OCI-LY7 (cell line): ENCODE data around the gene RIMKLB. TPM values are rescaled to one million over a fixed set of nuclear protein-coding genes. Genes with fewer than 3 reads are reported as not detected.
"Not testable (repeated sequence)": the region's sequence is repeated elsewhere in the genome, so short reads cannot be mapped to it uniquely, and the experiment has no call there.

ENCODE experiments used
- BruUV-seq: library from RNA; stranded (reverse); fragments of 400-500 nt; replicated peaks from 2 replicates; lab custom pipeline; 2021; lab: Mats Ljungman, UMichigan
- CTCF ChIA-PET: fragments of 300-600 bp; sonication (Branson Sonifier 250); formaldehyde crosslinking; loops from one replicate; lab custom pipeline; 2022; ENCODE audit warnings: antibody characterized with exemption; ENCODE audit not compliant: unreplicated experiment; lab: Charles Lee
- POLR2A ChIA-PET: fragments of 300-600 bp; sonication (Branson Sonifier 250); formaldehyde crosslinking; loops from one replicate; lab custom pipeline; 2022; ENCODE audit warnings: antibody characterized with exemption; lab: Charles Lee
- DNase-seq: peaks from one replicate; pipeline ENCODE4 v3.0.0-alpha.2; 2015; ENCODE audit warnings: low spot score
- H2AFZ ChIP-seq: fragments of 200-600 bp; sonication (generic), shearing (Covaris generic); 2 replicates; pipeline ENCODE4 v1.6.1; 2014; ENCODE audit warnings: mild to moderate bottlenecking, antibody characterized with exemption, low read length, moderate library complexity
- H3K27ac ChIP-seq: fragments of 200-600 bp; sonication (generic); 2 replicates; pipeline ENCODE4 v1.5.1; 2014; ENCODE audit warnings: mixed run types, low read depth, mild to moderate bottlenecking, moderate library complexity, low read length, inconsistent platforms; ENCODE audit not compliant: poor library complexity, severe bottlenecking
- H3K36me3 ChIP-seq: fragments of 200-600 bp; sonication (generic); 2 replicates; pipeline ENCODE4 v1.6.1; 2014; ENCODE audit warnings: mild to moderate bottlenecking, antibody characterized with exemption, low read length, moderate library complexity, mixed read lengths; ENCODE audit not compliant: insufficient read depth
- H3K4me1 ChIP-seq: fragments of 200-600 bp; sonication (generic); 2 replicates; pipeline ENCODE4 v1.5.1; 2014; ENCODE audit warnings: mild to moderate bottlenecking, low read length; ENCODE audit not compliant: insufficient read depth, poor library complexity, severe bottlenecking
- H3K4me2 ChIP-seq: fragments of 200-600 bp; sonication (generic); 2 replicates; pipeline ENCODE4 v1.6.1; 2014; ENCODE audit warnings: mild to moderate bottlenecking, low read length
- H3K4me3 ChIP-seq: fragments of 200-600 bp; sonication (generic); 2 replicates; pipeline ENCODE4 v1.5.1; 2014; ENCODE audit warnings: mild to moderate bottlenecking, low read depth, low read length; ENCODE audit not compliant: poor library complexity, severe bottlenecking
- H3K79me2 ChIP-seq: fragments of 200-600 bp; sonication (generic); 2 replicates; pipeline ENCODE4 v1.6.1; 2016; ENCODE audit warnings: low read depth, mild to moderate bottlenecking, low read length, moderate library complexity, mixed read lengths; ENCODE audit not compliant: insufficient read depth
- H3K9me2 ChIP-seq: fragments of 200-600 bp; sonication (generic); 2 replicates; pipeline ENCODE4 v1.6.1; 2016; ENCODE audit warnings: mild to moderate bottlenecking, low read length, mixed read lengths; ENCODE audit not compliant: insufficient read depth
- H3K9me3 ChIP-seq: fragments of 200-600 bp; sonication (generic); 2 replicates; pipeline ENCODE4 v1.6.1; 2014; ENCODE audit warnings: mild to moderate bottlenecking, mixed run types, low read length, mixed read lengths
- H4K20me1 ChIP-seq: fragments of 200-600 bp; sonication (generic); 2 replicates; pipeline ENCODE4 v1.6.1; 2014; ENCODE audit warnings: mild to moderate bottlenecking, antibody characterized with exemption, low read length, moderate library complexity, mixed read lengths; ENCODE audit not compliant: insufficient read depth
- CTCF ChIP-seq: fragments of 200-600 bp; sonication (generic); conservative IDR thresholded peaks from 2 replicates; pipeline ENCODE4 v1.5.1; 2014; ENCODE audit warnings: mild to moderate bottlenecking, antibody characterized with exemption, low read length, moderate library complexity, mixed read lengths
- EZH2phosphoT487 ChIP-seq: fragments of 200-600 bp; sonication (generic); IDR thresholded peaks from 2 replicates; pipeline ENCODE4 v1.6.1; 2018; ENCODE audit warnings: low read depth, borderline replicate concordance, mild to moderate bottlenecking, mixed run types, antibody characterized with exemption, low read length, moderate library complexity, mixed read lengths
- intact Hi-C: fragments of 100-400 bp; cut with micrococcal nuclease; formaldehyde crosslinking; loops from one replicate; pipeline ENCODE4 v1.10.0; 2022; ENCODE audit not compliant: unreplicated experiment
- total RNA-seq, 2 experiments: library from RNA; depleted of rRNA in 1 of 2; stranded (reverse); fragments of >200 nt in 1 of 2; shearing (Covaris generic) in 1 of 2; gene quantifications; 2 replicates each; pipeline ENCODE4 v1.2.3, GENCODE V29; 2014 to 2022

Gene RIMKLB
- total RNA-seq, 2 experiments from 2014 or later = 84.6 to 109 TPM

- no peak overlapping the region for H3K4me3 ChIP-seq
- ChIA-PET CTCF (interaction anchor here (1.1 kb wide), 1 partner anchor 95 kb away, joined by 3 read pairs; no protein-coding TSS in a partner anchor), POLR2A (interaction anchor here (1.3 to 1.8 kb wide), 2 partner anchors 120 to 130 kb away, joined by 3 to 6 read pairs; partner anchors contain the start of gene RIMKLB)
- H3K9me3 ChIP-seq = no peaks in the 10 kb centered on the region
- H3K36me3 ChIP-seq = no peaks in the 10 kb centered on the region
- no TSS peak for BruUV-seq
- no peak overlapping the region for H3K27ac ChIP-seq
- H4K20me1 ChIP-seq = no peaks in the 10 kb centered on the region
- no peak for DNase-seq
- no peak for TF ChIP-seq EZH2phosphoT487
- no peak for TF ChIP-seq CTCF
- no peak overlapping the region for H2AFZ ChIP-seq
- H3K79me2 ChIP-seq = no peaks in the 10 kb centered on the region
- H3K4me2 ChIP-seq = no peak overlapping the region
- no peaks in the 10 kb centered on the region for H3K9me2 ChIP-seq
- H3K4me1 ChIP-seq = peaks cover 5% of the 10 kb centered on the region
- intact Hi-C loops = no loop called here
Measured at GRCh38 chr12:8817856-8818255, 120.1 kb downstream of the RIMKLB start.

DNA sequence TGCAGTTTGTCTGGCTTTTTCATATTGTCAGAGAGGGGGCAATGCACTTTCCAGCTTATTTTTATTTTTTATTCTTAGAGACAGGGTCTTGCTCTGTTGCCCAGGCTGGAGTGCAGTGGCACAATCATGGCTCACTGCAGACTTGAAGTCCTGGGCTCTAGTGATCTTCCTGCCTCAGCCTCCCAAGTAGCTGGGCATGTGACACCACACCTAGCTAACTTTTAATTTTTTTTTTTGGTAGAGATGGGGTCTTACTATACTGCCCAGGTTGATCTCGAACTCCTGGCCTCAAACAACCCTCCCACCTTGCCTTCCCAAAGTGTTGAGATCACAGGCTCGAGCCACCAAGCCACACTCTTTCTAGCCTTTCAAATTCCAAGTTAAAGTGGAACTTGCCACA lies 120.7 kb downstream of the RIMKLB start:
- intact Hi-C loops = no loop called here
- no peak overlapping the region for H2AFZ ChIP-seq
- no peak overlapping the region for H3K27ac ChIP-seq
- BruUV-seq = no TSS peak
- CTCF ChIA-PET = interaction anchor here (1.1 kb wide), 1 partner anchor 96 kb away, joined by 3 read pairs; no protein-coding TSS in a partner anchor
- H4K20me1 ChIP-seq = no peaks in the 10 kb centered on the region
- POLR2A ChIA-PET = interaction anchor here (1.3 to 1.8 kb wide), 2 partner anchors 121 to 131 kb away, joined by 3 to 6 read pairs; partner anchors contain the start of gene RIMKLB
- no peak overlapping the region for H3K4me2 ChIP-seq
- no peaks in the 10 kb centered on the region for H3K9me3 ChIP-seq
- H3K4me3 ChIP-seq = no peak overlapping the region
- peaks cover 9% of the 10 kb centered on the region for H3K4me1 ChIP-seq
- H3K79me2 ChIP-seq = no peaks in the 10 kb centered on the region
- no peaks in the 10 kb centered on the region for H3K36me3 ChIP-seq
- DNase-seq = no peak
- no peak for TF ChIP-seq EZH2phosphoT487
- TF ChIP-seq CTCF = no peak
- no peaks in the 10 kb centered on the region for H3K9me2 ChIP-seq

- no peak overlapping the region for H2AFZ ChIP-seq
- H3K4me3 ChIP-seq = no peak overlapping the region
- no peak for DNase-seq
- H3K27ac ChIP-seq = no peak overlapping the region
- no TSS peak for BruUV-seq
- intact Hi-C loops = no loop called here
- H3K9me2 ChIP-seq = no peaks in the 10 kb centered on the region
- H3K9me3 ChIP-seq = no peaks in the 10 kb centered on the region
- no peak overlapping the region for H3K4me2 ChIP-seq
- no peaks in the 10 kb centered on the region for H3K79me2 ChIP-seq
- peaks cover 14% of the 10 kb centered on the region for H3K4me1 ChIP-seq
- H3K36me3 ChIP-seq = no peaks in the 10 kb centered on the region
- H4K20me1 ChIP-seq = no peaks in the 10 kb centered on the region
- POLR2A ChIA-PET = interaction anchor here (0.5 to 0.9 kb wide), 3 partner anchors 14 to 204 kb away, joined by 3 read pairs; no protein-coding TSS in a partner anchor
- no peak for TF ChIP-seq CTCF
- no peak for TF ChIP-seq EZH2phosphoT487
- CTCF ChIA-PET = no interaction called here
Measured at GRCh38 chr12:8819666-8819980, 121.8 kb downstream of the RIMKLB start.

DNA sequence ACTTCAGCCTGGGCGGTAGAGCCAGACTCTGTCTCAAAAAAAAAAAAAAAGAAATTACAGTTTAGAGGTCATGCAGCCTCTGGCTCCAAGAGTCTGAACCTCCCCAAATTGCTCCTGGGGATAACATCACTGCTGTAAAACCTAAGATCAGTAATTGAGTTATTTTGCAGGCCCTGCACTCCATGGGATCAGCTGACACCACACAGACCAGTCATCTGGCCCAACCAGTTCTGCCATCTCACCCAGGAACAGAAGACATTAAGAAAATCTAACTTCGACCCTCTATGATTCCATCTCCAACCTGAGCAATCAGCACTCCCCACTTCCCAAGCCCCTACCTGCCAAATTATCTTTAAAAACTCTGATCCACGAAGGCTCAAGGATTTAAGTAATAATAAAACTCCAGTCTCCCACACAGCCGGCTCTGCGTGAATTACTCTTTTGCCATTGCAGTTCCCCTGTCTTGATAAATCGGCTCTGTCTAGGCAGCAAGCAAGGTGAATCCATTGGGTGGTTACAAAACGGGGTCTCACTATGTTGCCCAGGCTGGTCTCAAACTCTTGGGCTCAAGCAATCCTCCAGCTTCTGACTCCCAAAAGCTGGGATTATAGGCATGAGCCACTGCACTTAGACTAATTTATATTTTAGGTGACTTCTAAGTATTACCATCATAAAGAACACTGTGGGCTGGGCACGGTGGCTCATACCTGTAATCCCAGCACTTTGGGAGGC lies 123.1 kb downstream of the RIMKLB start:
- POLR2A ChIA-PET, H3K9me2 ChIP-seq, H3K79me2 ChIP-seq, H3K4me2 ChIP-seq, DNase-seq, H3K4me3 ChIP-seq, H3K36me3 ChIP-seq, H4K20me1 ChIP-seq, H2AFZ ChIP-seq, CTCF ChIA-PET, BruUV-seq, H3K9me3 ChIP-seq, H3K27ac ChIP-seq: not testable (repeated sequence)
- peaks cover 14% of the 10 kb centered on the region for H3K4me1 ChIP-seq
- intact Hi-C loops = loop anchor here (5.0 kb wide), 1 partner anchor 279 kb away; the partner anchor contains the start of gene CLEC4E
